Measurements from ENCODE around the gene KIF3A. TPM values are rescaled to one million over a fixed set of nuclear protein-coding genes. Genes with fewer than 3 reads are reported as not detected.

The KIF3A gene
- polyA plus RNA-seq, 1 of the 3 experiments (the other 2 are of a cell fraction) = 5.1 TPM

DNA sequence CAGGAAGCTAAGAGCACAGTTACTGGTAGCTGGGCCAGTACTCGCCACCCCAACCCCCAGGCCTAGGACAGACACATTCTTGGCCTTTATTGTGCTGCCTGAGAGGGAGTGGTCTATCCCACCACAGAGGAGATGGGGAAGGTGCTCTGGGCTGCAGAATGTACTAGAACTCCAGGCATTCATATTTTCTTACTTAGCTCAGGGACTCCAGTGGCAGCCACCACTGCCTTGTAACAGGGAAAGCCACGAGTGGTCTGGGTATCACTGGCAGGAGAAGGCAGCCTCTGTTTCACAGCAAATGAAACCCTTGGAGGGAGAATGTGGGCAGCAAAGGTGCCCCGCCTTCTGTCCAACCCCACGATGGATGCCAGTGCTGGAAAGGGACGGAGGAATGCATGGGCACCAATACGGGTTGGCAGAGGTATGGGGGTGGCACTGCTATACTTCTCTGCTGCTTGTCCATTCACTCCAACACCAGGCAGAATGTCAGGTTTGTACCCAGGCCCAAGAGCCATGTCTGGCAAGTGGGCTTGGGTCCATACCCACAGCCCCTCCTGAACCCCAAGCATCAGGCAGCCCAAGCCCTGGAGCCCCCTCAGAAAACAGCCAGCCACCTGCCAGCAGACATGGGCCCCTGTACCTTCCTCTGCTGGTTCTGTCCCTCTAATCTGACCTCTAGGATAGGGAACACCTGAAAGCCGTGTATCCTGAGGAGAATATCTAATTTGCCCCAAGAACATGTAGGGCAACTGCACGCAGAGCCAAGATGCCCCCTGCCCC is 35.1 kb upstream of the KIF3A start:
- no peak for DNase-seq
- Histone ChIP-seq H3F3A (replicated peaks; ENCODE audit: insufficient read depth) (no peaks in the 10 kb centered on the region), H3K4me2 (no peak overlapping the region), H3K27ac (ENCODE audit: low read depth in 2 of 2, low read length in 1 of 2) (no peak overlapping the region), H3K27me3 (ENCODE audit: insufficient read depth) (no peaks in the 10 kb centered on the region), H3K9me2 (no peaks in the 10 kb centered on the region), H3K4me3 (ENCODE audit: low read depth in 2 of 2, low read length in 1 of 2) (no peak overlapping the region), H2AFZ (ENCODE audit: low read depth) (no peak overlapping the region), H3K4me1 (ENCODE audit: control insufficient read depth in 1 of 2, insufficient read depth in 2 of 2, low read depth in 1 of 2, low read length in 1 of 2) (peaks cover 19 to 52% of the 10 kb centered on the region in 2 experiments; a peak in 2 of 4 replicates), H3K9ac (no peak overlapping the region), H3K36me3 (replicated peaks in 1 of 2; ENCODE audit: control insufficient read depth in 1 of 2, insufficient read depth in 2 of 2, low read length in 1 of 2) (no peaks in the 10 kb centered on the region), H3K79me2 (ENCODE audit: insufficient read depth) (peaks cover 86% of the 10 kb centered on the region), H4K20me1 (ENCODE audit: insufficient read depth) (peaks cover 20% of the 10 kb centered on the region; the same call in 1 of the 2 replicates), H3K9me3 (no peaks in the 10 kb centered on the region)
- POLR2A ChIA-PET = no interaction called here
- WGBS (ENCODE audit: low lambda C conversion rate) = 73% methylated on average over 6 of the region's 8 CpGs
- no peak for TF ChIP-seq TCF12 (IDR thresholded peaks at IDR 0.05)
- CTCF ChIA-PET = interaction anchor here (1.0 to 1.4 kb wide), 2 partner anchors 48 to 55 kb away, joined by 4 to 5 read pairs; no protein-coding TSS in a partner anchor

GRCh38 chr5:132771503-132771998 is 34.2 kb upstream of the KIF3A start:
- Histone ChIP-seq H2AFZ (ENCODE audit: low read depth) (no peak overlapping the region), H3K9me2 (no peaks in the 10 kb centered on the region), H3K4me1 (ENCODE audit: control insufficient read depth in 1 of 2, insufficient read depth in 2 of 2, low read depth in 1 of 2, low read length in 1 of 2) (peaks cover 19 to 51% of the 10 kb centered on the region in 2 experiments; a peak in 2 of 4 replicates), H3K4me2 (no peak overlapping the region), H3K9me3 (no peaks in the 10 kb centered on the region), H3F3A (replicated peaks; ENCODE audit: insufficient read depth) (no peaks in the 10 kb centered on the region), H3K36me3 (replicated peaks in 1 of 2; ENCODE audit: control insufficient read depth in 1 of 2, insufficient read depth in 2 of 2, low read length in 1 of 2) (no peaks in the 10 kb centered on the region), H3K9ac (no peak overlapping the region), H3K4me3 (ENCODE audit: low read depth in 2 of 2, low read length in 1 of 2) (no peak overlapping the region), H3K27ac (ENCODE audit: low read depth in 2 of 2, low read length in 1 of 2) (no peak overlapping the region), H4K20me1 (ENCODE audit: insufficient read depth) (peaks cover 20% of the 10 kb centered on the region; the same call in 1 of the 2 replicates), H3K79me2 (ENCODE audit: insufficient read depth) (peaks cover 93% of the 10 kb centered on the region), H3K27me3 (ENCODE audit: insufficient read depth) (no peaks in the 10 kb centered on the region)
- TF ChIP-seq ELF1 (IDR thresholded peaks at IDR 0.05) = no peak
- no peak for TF ChIP-seq RFX5 (IDR thresholded peaks at IDR 0.05; ENCODE audit: low read length)
- TF ChIP-seq SIN3A (IDR thresholded peaks at IDR 0.05; ENCODE audit: borderline replicate concordance, low read depth, low read length) = no peak
- TF ChIP-seq SMC3 (IDR thresholded peaks at IDR 0.05; ENCODE audit: low read depth, low read length) = no peak
- CTCF ChIA-PET = no interaction called here
- POLR2A ChIA-PET = no interaction called here
- WGBS (ENCODE audit: low lambda C conversion rate) = 92% methylated on average over 8 of the region's 8 CpGs
- no peak for DNase-seq

DNA sequence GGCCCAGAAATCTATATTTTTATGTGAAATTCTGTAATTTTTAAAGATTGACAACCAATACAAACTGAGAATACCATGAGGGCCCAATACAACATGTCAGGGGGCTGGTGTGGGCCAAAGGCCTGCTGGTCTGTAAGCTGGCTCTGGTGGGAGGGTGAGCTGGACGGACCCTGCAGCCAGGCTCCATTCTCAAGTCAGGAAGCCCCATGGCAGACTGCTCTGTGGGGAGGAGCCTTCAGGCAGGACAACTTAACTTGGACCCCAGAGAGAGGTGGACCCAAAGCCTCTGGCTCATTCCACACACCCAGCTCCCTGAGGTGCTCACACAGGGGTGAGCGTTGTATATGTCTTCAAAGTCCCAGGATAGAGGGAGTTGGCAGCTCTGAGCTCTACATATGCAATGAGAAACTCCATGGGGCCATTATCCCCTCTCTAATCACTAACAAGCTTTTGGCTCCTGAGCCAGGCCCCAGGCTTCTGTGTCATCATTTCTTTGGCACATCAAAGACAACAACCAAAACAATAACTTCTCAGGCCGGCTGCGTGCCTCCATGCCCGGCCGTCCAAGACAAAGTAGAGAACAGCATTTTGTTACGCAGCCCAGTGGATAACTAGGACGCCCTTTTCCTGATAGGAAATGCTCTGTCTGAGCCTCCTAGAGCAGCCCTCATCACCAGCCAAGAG is 33.3 kb upstream of the KIF3A start:
- H3K79me2 ChIP-seq (ENCODE audit: insufficient read depth) = peaks cover 87% of the 10 kb centered on the region
- no peaks in the 10 kb centered on the region for H3K9me2 ChIP-seq
- no peak overlapping the region for H3K4me3 ChIP-seq (ENCODE audit: low read depth in 2 of 2, low read length in 1 of 2)
- WGBS (ENCODE audit: low lambda C conversion rate) = 95% methylated on average over 6 of the region's 8 CpGs
- H3K27me3 ChIP-seq (ENCODE audit: insufficient read depth) = no peaks in the 10 kb centered on the region
- CTCF ChIA-PET = interaction anchor here (0.6 to 1.1 kb wide), 2 partner anchors 37 to 50 kb away, joined by 3 read pairs; no protein-coding TSS in a partner anchor
- H3K9me3 ChIP-seq = no peaks in the 10 kb centered on the region
- no peak for DNase-seq
- H3K9ac ChIP-seq = no peak overlapping the region
- no peaks in the 10 kb centered on the region for H3K36me3 ChIP-seq (replicated peaks in 1 of 2; ENCODE audit: control insufficient read depth in 1 of 2, insufficient read depth in 2 of 2, low read length in 1 of 2)
- no peak overlapping the region for H3K4me2 ChIP-seq
- peaks cover 20% of the 10 kb centered on the region; the same call in 1 of the 2 replicates for H4K20me1 ChIP-seq (ENCODE audit: insufficient read depth)
- H3K27ac ChIP-seq (ENCODE audit: low read depth in 2 of 2, low read length in 1 of 2) = no peak overlapping the region
- POLR2A ChIA-PET = no interaction called here
- H2AFZ ChIP-seq (ENCODE audit: low read depth) = no peak overlapping the region
- peaks cover 15 to 45% of the 10 kb centered on the region in 2 experiments; a peak in 2 of 4 replicates for H3K4me1 ChIP-seq (ENCODE audit: control insufficient read depth in 1 of 2, insufficient read depth in 2 of 2, low read depth in 1 of 2, low read length in 1 of 2)
- H3F3A ChIP-seq (replicated peaks; ENCODE audit: insufficient read depth) = no peaks in the 10 kb centered on the region
- TF ChIP-seq NRF1 (IDR thresholded peaks at IDR 0.05; ENCODE audit: low read depth, low read length) = no peak
- TF ChIP-seq, protein P1, sequence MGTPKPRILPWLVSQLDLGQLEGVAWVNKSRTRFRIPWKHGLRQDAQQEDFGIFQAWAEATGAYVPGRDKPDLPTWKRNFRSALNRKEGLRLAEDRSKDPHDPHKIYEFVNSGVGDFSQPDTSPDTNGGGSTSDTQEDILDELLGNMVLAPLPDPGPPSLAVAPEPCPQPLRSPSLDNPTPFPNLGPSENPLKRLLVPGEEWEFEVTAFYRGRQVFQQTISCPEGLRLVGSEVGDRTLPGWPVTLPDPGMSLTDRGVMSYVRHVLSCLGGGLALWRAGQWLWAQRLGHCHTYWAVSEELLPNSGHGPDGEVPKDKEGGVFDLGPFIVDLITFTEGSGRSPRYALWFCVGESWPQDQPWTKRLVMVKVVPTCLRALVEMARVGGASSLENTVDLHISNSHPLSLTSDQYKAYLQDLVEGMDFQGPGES (IDR thresholded peaks at IDR 0.05; ENCODE audit: low read depth, low read length) = no peak
- TF ChIP-seq, protein P2, sequence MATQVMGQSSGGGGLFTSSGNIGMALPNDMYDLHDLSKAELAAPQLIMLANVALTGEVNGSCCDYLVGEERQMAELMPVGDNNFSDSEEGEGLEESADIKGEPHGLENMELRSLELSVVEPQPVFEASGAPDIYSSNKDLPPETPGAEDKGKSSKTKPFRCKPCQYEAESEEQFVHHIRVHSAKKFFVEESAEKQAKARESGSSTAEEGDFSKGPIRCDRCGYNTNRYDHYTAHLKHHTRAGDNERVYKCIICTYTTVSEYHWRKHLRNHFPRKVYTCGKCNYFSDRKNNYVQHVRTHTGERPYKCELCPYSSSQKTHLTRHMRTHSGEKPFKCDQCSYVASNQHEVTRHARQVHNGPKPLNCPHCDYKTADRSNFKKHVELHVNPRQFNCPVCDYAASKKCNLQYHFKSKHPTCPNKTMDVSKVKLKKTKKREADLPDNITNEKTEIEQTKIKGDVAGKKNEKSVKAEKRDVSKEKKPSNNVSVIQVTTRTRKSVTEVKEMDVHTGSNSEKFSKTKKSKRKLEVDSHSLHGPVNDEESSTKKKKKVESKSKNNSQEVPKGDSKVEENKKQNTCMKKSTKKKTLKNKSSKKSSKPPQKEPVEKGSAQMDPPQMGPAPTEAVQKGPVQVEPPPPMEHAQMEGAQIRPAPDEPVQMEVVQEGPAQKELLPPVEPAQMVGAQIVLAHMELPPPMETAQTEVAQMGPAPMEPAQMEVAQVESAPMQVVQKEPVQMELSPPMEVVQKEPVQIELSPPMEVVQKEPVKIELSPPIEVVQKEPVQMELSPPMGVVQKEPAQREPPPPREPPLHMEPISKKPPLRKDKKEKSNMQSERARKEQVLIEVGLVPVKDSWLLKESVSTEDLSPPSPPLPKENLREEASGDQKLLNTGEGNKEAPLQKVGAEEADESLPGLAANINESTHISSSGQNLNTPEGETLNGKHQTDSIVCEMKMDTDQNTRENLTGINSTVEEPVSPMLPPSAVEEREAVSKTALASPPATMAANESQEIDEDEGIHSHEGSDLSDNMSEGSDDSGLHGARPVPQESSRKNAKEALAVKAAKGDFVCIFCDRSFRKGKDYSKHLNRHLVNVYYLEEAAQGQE (IDR thresholded peaks at IDR 0.05; ENCODE audit: low read depth, low read length) = no peak
- no peak for TF ChIP-seq GABPA (IDR thresholded peaks at IDR 0.05; ENCODE audit: low read depth)
- no peak for TF ChIP-seq RAD21 (IDR thresholded peaks at IDR 0.05; ENCODE audit: low read length)
- no peak for TF ChIP-seq FOXM1 (IDR thresholded peaks at IDR 0.05; ENCODE audit: low read depth)
- no peak for TF ChIP-seq SMC3 (IDR thresholded peaks at IDR 0.05; ENCODE audit: low read depth, low read length)
- TF ChIP-seq USF1 (IDR thresholded peaks at IDR 0.05; ENCODE audit: borderline replicate concordance, low read depth) = no peak
- TF ChIP-seq FOXJ3 (CRISPR knock-in tag; IDR thresholded peaks at IDR 0.05) = no peak
- no peak for TF ChIP-seq EP300 (IDR thresholded peaks at IDR 0.05; ENCODE audit: borderline replicate concordance in 1 of 2, low read depth in 1 of 2, low read length in 1 of 2)

Measured in SK-N-SH (cell line).